ENCODE data around the gene CFAP57. TPM values are rescaled to one million over a fixed set of nuclear protein-coding genes. Genes with fewer than 3 reads are reported as not detected.
"Not testable (repeated sequence)": the region's sequence is repeated elsewhere in the genome, so short reads cannot be mapped to it uniquely, and the experiment has no call there.

CFAP57 gene
- polyA plus RNA-seq, 1 experiment = 0.27 TPM

GRCh38 chr1:43134640-43135039 lies 37.5 kb upstream of the CFAP57 start:
- DNase-seq (ENCODE audit: low read depth) = no peak
- Histone ChIP-seq H3K4me3 (ENCODE audit: low read depth, low read length) (no peak overlapping the region), H3K36me3 (ENCODE audit: control insufficient read depth, insufficient read depth, low read length) (no peaks in the 10 kb centered on the region), H3K27me3 (ENCODE audit: control insufficient read depth, insufficient read depth, low read length) (peaks cover 6% of the 10 kb centered on the region)
- no peak for TF ChIP-seq CTCF (IDR thresholded peaks at IDR 0.05; ENCODE audit: insufficient read depth, low read depth, low read length)
- ChIA-PET POLR2A (no interaction called here), CTCF (no interaction called here)

GRCh38 chr1:43135857-43136781 lies 36.0 kb upstream of the CFAP57 start:
- no peaks in the 10 kb centered on the region for H3K36me3 ChIP-seq (ENCODE audit: control insufficient read depth, insufficient read depth, low read length)
- ChIA-PET POLR2A (no interaction called here), CTCF (no interaction called here)
- H3K27me3 ChIP-seq (ENCODE audit: control insufficient read depth, insufficient read depth, low read length) = peaks cover 5% of the 10 kb centered on the region; the same call in 1 of the 2 replicates
- no peak for TF ChIP-seq CTCF (IDR thresholded peaks at IDR 0.05; ENCODE audit: insufficient read depth, low read depth, low read length)
- no peak overlapping the region for H3K4me3 ChIP-seq (ENCODE audit: low read depth, low read length)
- DNase-seq (ENCODE audit: low read depth) = no peak

- CTCF ChIA-PET = no interaction called here
- no peak for DNase-seq (ENCODE audit: low read depth)
- 0 out of 2 replicates have a peak, but pooled peaks cover 3% of the 10 kb centered on the region for H3K27me3 ChIP-seq (ENCODE audit: control insufficient read depth, insufficient read depth, low read length)
- TF ChIP-seq CTCF (IDR thresholded peaks at IDR 0.05; ENCODE audit: insufficient read depth, low read depth, low read length) = no peak
- POLR2A ChIA-PET = no interaction called here
- no peak overlapping the region for H3K4me3 ChIP-seq (ENCODE audit: low read depth, low read length)
- H3K36me3 ChIP-seq (ENCODE audit: control insufficient read depth, insufficient read depth, low read length) = no peaks in the 10 kb centered on the region
Measured at GRCh38 chr1:43137445-43138052, 34.6 kb upstream of the CFAP57 start.

- H3K27me3 ChIP-seq (ENCODE audit: control insufficient read depth, insufficient read depth, low read length); H3K4me3 ChIP-seq (ENCODE audit: low read depth, low read length); CTCF ChIA-PET; H3K36me3 ChIP-seq (ENCODE audit: control insufficient read depth, insufficient read depth, low read length); DNase-seq (ENCODE audit: low read depth); POLR2A ChIA-PET: not testable (repeated sequence)
Measured at GRCh38 chr1:43139295-43139694, 32.8 kb upstream of the CFAP57 start.

- DNase-seq (ENCODE audit: low read depth) = no peak
- Histone ChIP-seq H3K36me3 (ENCODE audit: control insufficient read depth, insufficient read depth, low read length) (no peaks in the 10 kb centered on the region), H3K4me3 (ENCODE audit: low read depth, low read length) (no peak overlapping the region), H3K27me3 (ENCODE audit: control insufficient read depth, insufficient read depth, low read length) (0 out of 2 replicates have a peak, but pooled peaks cover 4% of the 10 kb centered on the region)
- CTCF ChIA-PET = no interaction called here
- TF ChIP-seq CTCF (IDR thresholded peaks at IDR 0.05; ENCODE audit: insufficient read depth, low read depth, low read length) = no peak
- POLR2A ChIA-PET = no interaction called here
Measured at GRCh38 chr1:43140010-43140409, 32.1 kb upstream of the CFAP57 start.

All from BJ (cell line).